ENCODE measurements around the gene FIZ1.

The FIZ1 gene

GRCh38 chr19:55553217-55554182 is 45.8 kb downstream of the FIZ1 start:
- TF ChIP-seq TOX (CRISPR knock-in tag; IDR thresholded peaks at IDR 0.05; ENCODE audit: borderline replicate concordance) (no peak), ZFP3 (CRISPR knock-in tag; IDR thresholded peaks at IDR 0.05) (no peak), OSR1 (CRISPR knock-in tag; IDR thresholded peaks at IDR 0.05) (no peak), ARNTL (CRISPR knock-in tag; IDR thresholded peaks at IDR 0.05; ENCODE audit: borderline replicate concordance, low read depth) (no peak), ZC3H10 (CRISPR knock-in tag; IDR thresholded peaks at IDR 0.05) (no peak), PPARA (CRISPR knock-in tag; IDR thresholded peaks at IDR 0.05; ENCODE audit: borderline replicate concordance) (no peak)
- no peak for ATAC-seq

- no peak for TF ChIP-seq CSRNP3 (CRISPR knock-in tag; IDR thresholded peaks at IDR 0.05)
- no peak for TF ChIP-seq TSHZ2 (CRISPR knock-in tag; IDR thresholded peaks at IDR 0.05)
- no peak for TF ChIP-seq PPARA (CRISPR knock-in tag; IDR thresholded peaks at IDR 0.05; ENCODE audit: borderline replicate concordance)
- no peak for TF ChIP-seq ZFP30 (CRISPR knock-in tag; IDR thresholded peaks at IDR 0.05)
- TF ChIP-seq ZNF8 (CRISPR knock-in tag; IDR thresholded peaks at IDR 0.05) = no peak
- no peak for ATAC-seq
These were observed 46.7 kb downstream of the FIZ1 start for GRCh38 chr19:55552620-55553019.

- no peak for ATAC-seq
- TF ChIP-seq ARNTL (CRISPR knock-in tag; IDR thresholded peaks at IDR 0.05; ENCODE audit: borderline replicate concordance, low read depth) (no peak), ZFP3 (CRISPR knock-in tag; IDR thresholded peaks at IDR 0.05) (no peak), ZC3H10 (CRISPR knock-in tag; IDR thresholded peaks at IDR 0.05) (no peak), BACH2 (CRISPR knock-in tag; IDR thresholded peaks at IDR 0.05; ENCODE audit: borderline replicate concordance) (no peak), GLIS3 (CRISPR knock-in tag; IDR thresholded peaks at IDR 0.05) (no peak), ESRRG (CRISPR knock-in tag; IDR thresholded peaks at IDR 0.05) (no peak), CREB5 (CRISPR knock-in tag; IDR thresholded peaks at IDR 0.05; ENCODE audit: low read depth) (no peak), ZNF565 (CRISPR knock-in tag; conservative IDR thresholded peaks at IDR 0.05; ENCODE audit: low read depth) (no peak), SNAI2 (CRISPR knock-in tag; IDR thresholded peaks at IDR 0.05) (no peak), TOX (CRISPR knock-in tag; IDR thresholded peaks at IDR 0.05; ENCODE audit: borderline replicate concordance) (no peak), ZNF70 (CRISPR knock-in tag; IDR thresholded peaks at IDR 0.05) (no peak), TCF4 (CRISPR knock-in tag; IDR thresholded peaks at IDR 0.05; ENCODE audit: borderline replicate concordance) (no peak), PPARA (CRISPR knock-in tag; IDR thresholded peaks at IDR 0.05; ENCODE audit: borderline replicate concordance) (no peak), ZNF8 (CRISPR knock-in tag; IDR thresholded peaks at IDR 0.05) (no peak), PATZ1 (CRISPR knock-in tag; IDR thresholded peaks at IDR 0.05; ENCODE audit: borderline replicate concordance) (no peak), OSR1 (CRISPR knock-in tag; IDR thresholded peaks at IDR 0.05) (no peak), ISL1 (CRISPR knock-in tag; IDR thresholded peaks at IDR 0.05) (no peak), RARB (CRISPR knock-in tag; IDR thresholded peaks at IDR 0.05) (no peak), TSHZ2 (CRISPR knock-in tag; IDR thresholded peaks at IDR 0.05) (no peak)
These were observed 47.1 kb downstream of the FIZ1 start for GRCh38 chr19:55552206-55552605.

Measured in SK-N-SH treated with all-trans-retinoic acid at 6 μM for 48 hours (cell line).